ENCODE data around the gene SLC22A4.

SLC22A4 gene

GRCh38 chr5:132386644-132387286 is 92.6 kb downstream of the SLC22A4 start:
- FAIRE-seq (peak; percentile 94), DNase-seq (ENCODE audit: extremely low spot score, insufficient read length, low read depth) (peak; percentile 70)

- FAIRE-seq: no peak
- DNase-seq (ENCODE audit: extremely low spot score, insufficient read length, low read depth): no peak
These were observed 93.5 kb downstream of the SLC22A4 start for GRCh38 chr5:132387640-132388117.

- no peak for DNase-seq (ENCODE audit: extremely low spot score, insufficient read length, low read depth)
- peak; percentile 15 for FAIRE-seq
These were observed 94.3 kb downstream of the SLC22A4 start for GRCh38 chr5:132388244-132389050.

- DNase-seq (ENCODE audit: extremely low spot score, insufficient read length, low read depth) (no peak), FAIRE-seq (no peak)
These were observed 94.8 kb downstream of the SLC22A4 start for GRCh38 chr5:132389051-132389331.

GRCh38 chr5:132389585-132390286 is 95.5 kb downstream of the SLC22A4 start:
- no peak for FAIRE-seq
- DNase-seq (ENCODE audit: extremely low spot score, insufficient read length, low read depth): no peak

GRCh38 chr5:132391247-132391646 is 97.1 kb downstream of the SLC22A4 start:
- FAIRE-seq: no peak
- DNase-seq (ENCODE audit: extremely low spot score, insufficient read length, low read depth): no peak

- no peak for DNase-seq (ENCODE audit: extremely low spot score, insufficient read length, low read depth)
- FAIRE-seq: no peak
These were observed 97.7 kb downstream of the SLC22A4 start for GRCh38 chr5:132391870-132392269.

GRCh38 chr5:132392411-132392810 is 98.2 kb downstream of the SLC22A4 start:
- DNase-seq (ENCODE audit: extremely low spot score, insufficient read length, low read depth) (no peak), FAIRE-seq (no peak)

- no peak for DNase-seq (ENCODE audit: extremely low spot score, insufficient read length, low read depth)
- no peak for FAIRE-seq
These were observed 99.0 kb downstream of the SLC22A4 start for GRCh38 chr5:132392978-132393825.

Measured in GM18507 (cell line).